Peyer's patch (tissue), 4 donors: Measurements from ENCODE around the gene AQP12A. TPM values are rescaled to one million over a fixed set of nuclear protein-coding genes. Genes with fewer than 3 reads are reported as not detected.

ENCODE experiments used
- DNase-seq, 3 donors: peaks; one replicate each; pipeline ENCODE4 v3.0.0-alpha.2; 2017 to 2019
- H3K27ac ChIP-seq, 4 donors: fragments of 200-600 bp; sonication (generic); one replicate each; pipeline ENCODE4 v1.5.1; 2016 to 2019
- H3K27me3 ChIP-seq, 2 donors: fragments of 200-600 bp; sonication (generic); one replicate each; pipeline ENCODE4 v1.5.1; 2019
- H3K36me3 ChIP-seq, 3 donors: fragments of 200-600 bp; sonication (generic); one replicate each; pipeline ENCODE4 v1.5.1; 2016 to 2019
- H3K4me1 ChIP-seq, 4 donors: fragments of 200-600 bp; sonication (generic); one replicate each; pipeline ENCODE4 v1.5.1; 2016 to 2019
- H3K4me3 ChIP-seq, 4 donors: fragments of 200-600 bp; sonication (generic); 1 replicate in 3 of 4; 2 replicates in 1 of 4; pipeline ENCODE4 v1.5.1; 2016 to 2019; ENCODE audit warnings: mild to moderate bottlenecking in 1 of 4
- H3K9me3 ChIP-seq, 4 donors: fragments of 200-600 bp; sonication (generic); one replicate each; pipeline ENCODE4 v1.5.1; 2016 to 2019; ENCODE audit warnings: mild to moderate bottlenecking in 1 of 4
- POLR2A ChIP-seq, 2 donors: fragments of 450-650 bp; IDR thresholded peaks; one replicate each; pipeline ENCODE4 v1.5.1; 2017; ENCODE audit warnings: antibody characterized with exemption in 2 of 2, mild to moderate bottlenecking in 2 of 2, moderate library complexity in 2 of 2
- total RNA-seq, 4 donors: library from RNA; depleted of rRNA; stranded (reverse); fragments of >200 nt; gene quantifications; one replicate each; pipeline ENCODE4 v1.1.0, GENCODE V29; 2016
- TF ChIP-seq, protein P1 (sequence below), 6 experiments: fragments of 450-650 bp in 4 of 6; fragments of 200-600 bp in 2 of 6; sonication (generic) in 1 of 6; IDR thresholded peaks; one replicate each; pipeline ENCODE4 v1.5.1; 2017 to 2019; ENCODE audit warnings: antibody characterized with exemption in 6 of 6, mild to moderate bottlenecking in 3 of 6, moderate library complexity in 1 of 6

Gene AQP12A
- total RNA-seq, 4 donors from 2014 or later, result 9.2 TPM; not detected in 3

DNA sequence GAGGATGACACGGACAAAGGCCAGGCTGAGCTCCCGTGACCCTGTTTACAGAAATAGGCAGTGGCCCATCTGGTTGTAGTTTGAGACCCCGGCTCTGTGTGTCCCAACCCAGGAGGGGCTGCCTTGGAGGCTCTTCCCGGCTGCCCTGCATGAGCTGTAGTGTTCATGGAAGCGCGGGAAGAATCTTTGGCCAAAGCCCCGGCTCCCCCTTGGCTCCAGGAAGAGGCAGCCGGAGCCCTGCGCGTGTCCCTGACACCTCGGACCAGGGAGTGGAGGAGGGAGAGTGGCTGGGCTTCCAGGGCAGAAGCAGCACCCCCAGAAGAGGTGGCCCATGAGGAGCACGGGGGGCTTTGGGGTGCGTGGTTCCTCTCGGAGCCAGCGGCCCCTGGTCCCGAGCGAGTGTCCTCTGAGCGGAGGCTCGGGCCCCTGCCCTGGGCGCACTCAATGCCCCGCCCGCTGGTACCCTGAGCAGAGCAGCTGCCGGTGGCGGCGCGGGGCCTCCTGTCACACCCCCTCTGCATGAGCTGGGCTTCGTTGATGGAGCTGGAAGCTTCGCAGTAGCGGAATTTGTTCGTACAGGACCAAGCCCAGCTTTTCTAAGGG, 44.7 kb upstream of the AQP12A start:
- Histone ChIP-seq H3K27me3 (no peaks in the 10 kb centered on the region), H3K9me3 (no peaks in the 10 kb centered on the region), H3K36me3 (no peaks in the 10 kb centered on the region), H3K27ac (no peak overlapping the region), H3K4me1 (no peaks in the 10 kb centered on the region), H3K4me3 (no peak overlapping the region)
- no peak for TF ChIP-seq POLR2A (IDR thresholded peaks at IDR 0.05)
- TF ChIP-seq, protein P1, sequence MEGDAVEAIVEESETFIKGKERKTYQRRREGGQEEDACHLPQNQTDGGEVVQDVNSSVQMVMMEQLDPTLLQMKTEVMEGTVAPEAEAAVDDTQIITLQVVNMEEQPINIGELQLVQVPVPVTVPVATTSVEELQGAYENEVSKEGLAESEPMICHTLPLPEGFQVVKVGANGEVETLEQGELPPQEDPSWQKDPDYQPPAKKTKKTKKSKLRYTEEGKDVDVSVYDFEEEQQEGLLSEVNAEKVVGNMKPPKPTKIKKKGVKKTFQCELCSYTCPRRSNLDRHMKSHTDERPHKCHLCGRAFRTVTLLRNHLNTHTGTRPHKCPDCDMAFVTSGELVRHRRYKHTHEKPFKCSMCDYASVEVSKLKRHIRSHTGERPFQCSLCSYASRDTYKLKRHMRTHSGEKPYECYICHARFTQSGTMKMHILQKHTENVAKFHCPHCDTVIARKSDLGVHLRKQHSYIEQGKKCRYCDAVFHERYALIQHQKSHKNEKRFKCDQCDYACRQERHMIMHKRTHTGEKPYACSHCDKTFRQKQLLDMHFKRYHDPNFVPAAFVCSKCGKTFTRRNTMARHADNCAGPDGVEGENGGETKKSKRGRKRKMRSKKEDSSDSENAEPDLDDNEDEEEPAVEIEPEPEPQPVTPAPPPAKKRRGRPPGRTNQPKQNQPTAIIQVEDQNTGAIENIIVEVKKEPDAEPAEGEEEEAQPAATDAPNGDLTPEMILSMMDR (IDR thresholded peaks at IDR 0.05), result no peak
- DNase-seq, result peak in 1 of 3 donors; percentile 8

DNA sequence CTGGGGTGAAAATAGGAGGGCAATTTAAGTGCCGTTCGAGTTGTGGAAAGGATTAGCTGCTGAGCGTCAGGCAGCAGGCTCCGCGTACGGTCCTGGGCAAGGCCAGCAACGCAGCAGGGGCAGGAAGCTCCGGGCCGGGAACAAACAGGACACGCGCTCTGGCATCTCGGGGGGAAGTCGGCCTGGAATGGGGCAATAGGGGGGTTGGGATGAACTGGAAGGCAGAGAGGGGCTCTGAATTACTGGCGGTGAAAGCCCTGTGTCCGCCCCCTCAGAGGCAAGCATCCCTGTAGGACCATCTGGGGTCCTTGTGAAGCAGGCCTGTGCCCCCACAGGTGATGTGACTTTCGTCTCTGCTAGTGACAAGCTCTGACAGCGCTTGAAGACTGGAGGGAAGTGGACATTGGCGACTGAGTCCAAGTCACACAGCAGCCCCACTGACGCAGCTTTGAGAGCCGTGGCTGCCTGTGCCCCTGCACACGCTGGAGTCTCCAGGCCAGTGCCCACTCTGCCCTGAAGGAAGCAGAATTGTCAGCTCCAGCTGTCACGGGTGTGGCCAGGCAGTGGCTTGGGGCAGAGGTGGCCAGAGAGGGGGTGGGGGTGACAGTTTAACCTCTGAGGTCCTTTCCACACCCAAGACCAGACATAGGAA, 44.0 kb upstream of the AQP12A start:
- H3K27ac ChIP-seq, result no peak overlapping the region
- TF ChIP-seq, protein P1 (IDR thresholded peaks at IDR 0.05), result no peak
- no peak for TF ChIP-seq POLR2A (IDR thresholded peaks at IDR 0.05)
- H3K9me3 ChIP-seq, result no peaks in the 10 kb centered on the region
- DNase-seq, result peak in 1 of 3 donors; percentile 10
- no peaks in the 10 kb centered on the region for H3K4me1 ChIP-seq
- H3K4me3 ChIP-seq, result no peak overlapping the region
- H3K27me3 ChIP-seq, result no peaks in the 10 kb centered on the region
- H3K36me3 ChIP-seq, result no peaks in the 10 kb centered on the region

DNA sequence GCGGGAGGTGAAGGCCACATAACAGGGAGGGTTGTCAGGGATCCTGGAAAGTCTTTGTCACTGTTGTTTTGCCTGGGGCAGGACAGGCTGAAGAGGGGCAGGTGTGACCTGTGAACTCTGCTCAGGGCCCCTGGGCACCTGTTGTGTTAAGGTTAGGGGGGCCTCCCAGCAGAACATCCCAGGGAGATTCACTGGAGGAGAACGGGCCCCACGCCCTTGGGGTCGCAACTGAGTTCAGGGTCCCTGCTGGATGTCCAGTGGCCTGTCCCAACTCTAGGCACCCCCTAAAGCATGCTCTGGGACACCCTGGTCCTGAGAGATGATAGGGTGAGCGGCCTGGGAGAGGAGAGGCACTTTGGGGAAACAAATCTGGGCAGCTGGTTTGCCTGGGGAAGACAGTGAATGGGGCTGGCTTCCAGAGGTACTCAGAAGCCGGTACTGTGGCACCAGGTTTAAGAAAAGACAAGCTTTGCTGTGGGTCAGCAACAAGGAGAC, 43.5 kb upstream of the AQP12A start:
- Histone ChIP-seq H3K27ac (no peak overlapping the region), H3K4me1 (no peaks in the 10 kb centered on the region), H3K27me3 (no peaks in the 10 kb centered on the region), H3K4me3 (no peak overlapping the region), H3K9me3 (no peaks in the 10 kb centered on the region), H3K36me3 (no peaks in the 10 kb centered on the region)
- DNase-seq, result peak in 1 of 3 donors; percentile 10
- no peak for TF ChIP-seq POLR2A (IDR thresholded peaks at IDR 0.05)
- TF ChIP-seq, protein P1 (IDR thresholded peaks at IDR 0.05), result no peak

DNA sequence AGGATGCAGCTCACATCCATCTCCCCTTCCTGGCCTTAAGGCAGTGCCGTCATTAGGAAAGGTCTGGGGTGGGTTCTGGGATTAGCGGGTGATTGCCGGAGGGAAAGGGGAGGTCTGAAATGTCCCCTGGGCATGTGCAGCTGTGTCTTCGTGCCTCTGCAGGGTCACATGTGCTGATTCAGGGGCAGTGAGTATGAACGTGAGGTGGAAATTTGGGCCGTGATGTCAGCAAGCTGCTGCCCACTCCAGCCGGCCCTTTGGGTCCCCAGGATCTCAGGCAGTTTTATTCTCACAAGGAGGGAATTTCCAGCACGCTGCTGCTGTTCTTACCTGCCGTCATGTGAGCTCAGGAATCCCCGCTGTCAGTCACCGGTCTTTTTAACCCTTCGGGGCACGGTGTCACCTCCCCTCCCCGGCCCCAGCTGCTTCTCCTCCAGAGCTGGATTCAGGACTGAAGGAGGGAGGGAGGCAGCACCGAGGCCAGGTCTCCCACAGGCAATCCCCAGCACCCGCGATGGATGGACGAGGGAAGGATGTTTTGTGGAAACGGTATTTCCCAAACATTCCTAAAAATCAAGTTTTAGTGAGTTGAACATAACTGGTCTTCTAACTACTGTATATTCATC, 42.9 kb upstream of the AQP12A start:
- Histone ChIP-seq H3K27ac (no peak overlapping the region), H3K4me1 (no peaks in the 10 kb centered on the region), H3K9me3 (no peaks in the 10 kb centered on the region), H3K4me3 (no peak overlapping the region), H3K36me3 (no peaks in the 10 kb centered on the region), H3K27me3 (no peaks in the 10 kb centered on the region)
- DNase-seq, result peak in 1 of 3 donors; percentile 1
- TF ChIP-seq POLR2A (IDR thresholded peaks at IDR 0.05), result no peak

DNA sequence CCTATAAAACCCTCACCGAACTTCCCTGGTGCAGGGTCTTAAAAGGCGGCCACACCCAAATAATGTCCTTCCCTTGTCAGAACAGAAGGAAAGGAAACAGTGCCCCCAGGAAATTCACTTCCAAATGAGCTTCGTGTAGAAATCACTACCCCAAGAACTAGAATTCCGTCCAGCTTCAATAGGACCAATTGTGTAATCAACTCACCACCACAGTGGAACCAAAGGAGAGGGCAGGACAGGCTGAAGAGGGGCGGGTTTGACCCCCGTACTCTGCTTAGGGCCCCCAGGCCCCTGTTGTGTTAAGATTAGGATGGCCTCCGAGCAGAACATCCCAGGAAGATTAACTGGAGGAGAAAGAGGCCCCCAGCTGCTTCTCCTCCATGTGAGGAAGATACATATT, 42.3 kb upstream of the AQP12A start:
- H3K36me3 ChIP-seq, result no peaks in the 10 kb centered on the region

More for the DNA sequence above, 42.3 kb upstream of the AQP12A start:
- no peak for DNase-seq
- no peak overlapping the region for H3K4me3 ChIP-seq
- no peaks in the 10 kb centered on the region for H3K9me3 ChIP-seq
- H3K27ac ChIP-seq, result no peak overlapping the region
- no peak for TF ChIP-seq POLR2A (IDR thresholded peaks at IDR 0.05)
- TF ChIP-seq, protein P1 (IDR thresholded peaks at IDR 0.05), result no peak
- H3K27me3 ChIP-seq, result no peaks in the 10 kb centered on the region
- H3K4me1 ChIP-seq, result no peaks in the 10 kb centered on the region
